KMS-11 (cell line): Measurements from ENCODE around the gene HES2.
"Not testable (repeated sequence)": the region's sequence is repeated elsewhere in the genome, so short reads cannot be mapped to it uniquely, and the experiment has no call there.

Source experiments
- H2AFZ ChIP-seq: fragments of 200-600 bp; sonication (generic); 2 replicates; pipeline ENCODE4 v1.6.1; 2016; ENCODE audit warnings: antibody characterized with exemption, mixed run types, low read depth
- H3K27ac ChIP-seq: fragments of 200-600 bp; sonication (generic); 2 replicates; pipeline ENCODE4 v1.6.1; 2016; ENCODE audit warnings: mild to moderate bottlenecking, mixed run types
- H3K27me3 ChIP-seq: fragments of 200-600 bp; sonication (generic); 2 replicates; pipeline ENCODE4 v1.6.1; 2017; ENCODE audit warnings: mild to moderate bottlenecking, low read depth, mixed run types, moderate library complexity; ENCODE audit not compliant: insufficient read depth
- H3K36me3 ChIP-seq: fragments of 200-600 bp; sonication (generic); 2 replicates; pipeline ENCODE4 v1.6.1; 2017; ENCODE audit warnings: mild to moderate bottlenecking, mixed run types; ENCODE audit not compliant: insufficient read depth
- H3K4me1 ChIP-seq: fragments of 200-600 bp; sonication (generic); 2 replicates; pipeline ENCODE4 v1.6.1; 2016; ENCODE audit warnings: mild to moderate bottlenecking, low read depth, mixed run types; ENCODE audit not compliant: poor library complexity, severe bottlenecking
- H3K4me2 ChIP-seq: fragments of 200-600 bp; sonication (generic); 2 replicates; pipeline ENCODE4 v1.7.0; 2016; ENCODE audit warnings: mild to moderate bottlenecking, mixed run types
- H3K4me3 ChIP-seq: fragments of 200-600 bp; sonication (generic); IDR thresholded peaks from 2 replicates; pipeline ENCODE4 v1.6.1; 2017; ENCODE audit warnings: low read depth, low read length, mixed read lengths; ENCODE audit not compliant: insufficient read depth
- H3K79me2 ChIP-seq: fragments of 200-600 bp; sonication (generic); 2 replicates; pipeline ENCODE4 v1.6.1; 2016; ENCODE audit warnings: low read depth, mixed run types; ENCODE audit not compliant: insufficient read depth
- H3K9ac ChIP-seq: fragments of 200-600 bp; sonication (generic); 2 replicates; pipeline ENCODE4 v1.6.1; 2016; ENCODE audit warnings: mild to moderate bottlenecking, mixed run types
- H4K20me1 ChIP-seq: fragments of 200-600 bp; sonication (generic); 2 replicates; pipeline ENCODE4 v1.6.1; 2016; ENCODE audit warnings: mild to moderate bottlenecking, mixed run types; ENCODE audit not compliant: insufficient read depth
- CTCF ChIP-seq: fragments of 200-600 bp; sonication (generic); conservative IDR thresholded peaks from 2 replicates; pipeline ENCODE4 v1.6.1; 2017; ENCODE audit warnings: low read depth, mild to moderate bottlenecking, antibody characterized with exemption, low read length, moderate library complexity, mixed read lengths

HES2 gene

DNA sequence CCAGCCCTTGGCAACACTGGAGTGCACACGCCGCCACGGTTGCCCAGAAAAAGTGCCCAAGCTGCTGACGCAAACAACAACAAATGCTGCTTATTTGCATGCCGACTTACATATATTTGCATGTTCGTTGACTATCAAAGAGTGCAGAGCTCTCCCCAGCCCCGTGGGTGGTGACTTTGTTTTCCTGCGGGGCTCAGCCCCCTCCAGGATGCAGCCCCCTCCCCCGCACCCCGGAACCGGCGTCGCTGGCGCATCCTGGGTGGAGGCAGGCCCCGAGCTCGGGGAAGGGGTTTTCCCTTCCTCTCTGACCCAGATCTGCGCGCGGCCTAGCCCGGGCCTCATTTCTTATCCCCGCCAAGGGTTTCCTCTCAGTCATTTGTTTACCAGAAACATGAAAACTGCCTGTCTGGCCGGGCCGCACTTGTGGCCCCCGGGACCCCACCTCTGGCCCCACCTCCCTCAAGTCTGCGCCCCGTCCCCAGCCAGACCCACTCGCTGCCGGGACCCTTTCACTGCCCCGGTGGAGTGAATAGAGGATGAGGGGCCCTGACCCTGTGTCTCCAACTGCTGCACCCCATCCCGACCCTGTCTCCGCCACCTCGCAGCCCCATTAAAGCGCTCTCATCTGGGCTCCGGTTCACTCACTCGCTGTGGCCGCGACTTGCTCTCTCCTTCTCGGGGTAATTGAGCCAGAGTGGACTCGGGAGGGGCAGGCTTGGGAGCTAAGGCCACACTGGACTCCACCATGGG is 40.8 kb upstream of the HES2 start:
- H3K4me2 ChIP-seq, result peak overlapping the region; percentile 31
- no peak for TF ChIP-seq CTCF

GRCh38 chr1:6459850-6460265 is 40.1 kb upstream of the HES2 start:
- no peak overlapping the region; the same call in 1 of the 2 replicates for H3K4me2 ChIP-seq
- H3K27ac ChIP-seq, result no peak overlapping the region
- no peak overlapping the region for H3K9ac ChIP-seq
- no peaks in the 10 kb centered on the region for H4K20me1 ChIP-seq
- no peaks in the 10 kb centered on the region for H3K79me2 ChIP-seq
- H3K4me1 ChIP-seq, result peaks cover 6% of the 10 kb centered on the region
- H2AFZ ChIP-seq, result no peak overlapping the region
- TF ChIP-seq CTCF, result no peak
- H3K4me3 ChIP-seq, result no peak overlapping the region
- H3K36me3 ChIP-seq, result no peaks in the 10 kb centered on the region
- peaks cover 47% of the 10 kb centered on the region for H3K27me3 ChIP-seq

More for the DNA sequence above, 40.8 kb upstream of the HES2 start:
- peak overlapping the region; percentile 39 for H2AFZ ChIP-seq
- peaks cover 53% of the 10 kb centered on the region for H3K27me3 ChIP-seq
- no peaks in the 10 kb centered on the region for H3K36me3 ChIP-seq
- H3K79me2 ChIP-seq, result no peaks in the 10 kb centered on the region
- no peak overlapping the region for H3K4me3 ChIP-seq
- H4K20me1 ChIP-seq, result no peaks in the 10 kb centered on the region
- no peak overlapping the region for H3K27ac ChIP-seq
- peaks cover 6% of the 10 kb centered on the region for H3K4me1 ChIP-seq
- no peak overlapping the region for H3K9ac ChIP-seq

GRCh38 chr1:6456800-6457466 is 37.2 kb upstream of the HES2 start:
- Histone ChIP-seq H2AFZ (no peak overlapping the region), H3K9ac (no peak overlapping the region), H3K4me3 (no peak overlapping the region), H3K79me2 (no peaks in the 10 kb centered on the region), H3K4me2 (no peak overlapping the region), H3K27ac (no peak overlapping the region), H4K20me1 (no peaks in the 10 kb centered on the region), H3K27me3 (peaks cover 64% of the 10 kb centered on the region), H3K36me3 (no peaks in the 10 kb centered on the region), H3K4me1 (peaks cover 6% of the 10 kb centered on the region)
- no peak for TF ChIP-seq CTCF

GRCh38 chr1:6455752-6456520 is 36.2 kb upstream of the HES2 start:
- not testable (repeated sequence) for H3K4me3 ChIP-seq, H4K20me1 ChIP-seq, H3K4me2 ChIP-seq, H3K4me1 ChIP-seq, H3K27ac ChIP-seq, H3K36me3 ChIP-seq, H3K9ac ChIP-seq, H3K79me2 ChIP-seq, H2AFZ ChIP-seq
- H3K27me3 ChIP-seq, result peaks cover 72% of the 10 kb centered on the region
